ENCODE measurements around the gene ELL2. TPM values are rescaled to one million over a fixed set of nuclear protein-coding genes. Genes with fewer than 3 reads are reported as not detected.

ELL2 gene
- total and polyA plus RNA-seq, 2 donors (not counting 1 experiment from before 2014, with no cell fraction given): 7.2 to 27.0 TPM

DNA sequence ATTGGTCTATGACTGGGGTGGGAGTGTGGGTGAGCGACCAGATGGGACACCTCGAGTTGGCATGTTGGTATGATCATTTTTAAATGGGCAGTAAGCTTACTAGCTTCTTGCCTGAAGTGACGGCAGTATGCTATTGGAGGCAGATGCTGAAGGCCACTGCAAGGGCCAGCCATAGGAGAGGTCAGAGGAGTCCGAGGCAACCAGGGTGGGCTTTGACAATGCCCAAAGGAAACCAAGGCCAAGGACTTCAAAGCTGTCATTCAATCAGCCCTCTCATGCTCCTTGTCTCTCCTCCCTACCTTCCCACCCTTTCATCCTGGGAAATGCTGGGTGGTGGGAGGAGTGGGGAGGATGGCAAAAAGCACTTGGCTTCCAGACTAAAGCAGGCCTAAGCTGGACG is 82.0 kb downstream of the ELL2 start:
- intact Hi-C loops (cut with micrococcal nuclease): no loop called here
- ATAC-seq (ENCODE audit: low read depth): no peak

More for the DNA sequence above, 82.0 kb downstream of the ELL2 start:
- Histone ChIP-seq H3K36me3 (replicated peaks in 1 of 2; ENCODE audit: control extremely low read depth in 1 of 2, control insufficient read depth in 1 of 2, extremely low read depth in 1 of 2, insufficient read depth in 2 of 2, low read length in 1 of 2) (no peaks in the 10 kb centered on the region), H2AFZ (ENCODE audit: insufficient read depth, low read depth, low read length, poor library complexity, severe bottlenecking) (no peak overlapping the region), H3K27ac (ENCODE audit: low read length in 2 of 2) (no peak overlapping the region), H3K9ac (ENCODE audit: low read length) (no peak overlapping the region), H3K9me3 (ENCODE audit: control extremely low read depth in 1 of 3, control insufficient read depth in 2 of 3, insufficient read depth in 1 of 3, low read length in 2 of 3) (no peaks in the 10 kb centered on the region), H3K79me2 (ENCODE audit: control insufficient read depth, insufficient read depth, low read length) (no peaks in the 10 kb centered on the region), H4K20me1 (ENCODE audit: control insufficient read depth, insufficient read depth, low read length, poor library complexity, severe bottlenecking) (no peaks in the 10 kb centered on the region), H3K27me3 (replicated peaks in 1 of 4; ENCODE audit: control extremely low read depth in 1 of 4, control insufficient read depth in 3 of 4, insufficient read depth in 4 of 4, low read length in 3 of 4) (no peaks in the 10 kb centered on the region), H3K4me1 (ENCODE audit: control insufficient read depth in 2 of 2, insufficient read depth in 2 of 2, low read length in 2 of 2) (peaks cover 6 to 14% of the 10 kb centered on the region in 2 donors), H3K4me3 (ENCODE audit: control extremely low read depth in 1 of 5, extremely low read depth in 1 of 5, insufficient read depth in 1 of 5, low read depth in 2 of 5, low read length in 4 of 5) (no peak overlapping the region), H3K4me2 (replicated peaks; ENCODE audit: low read depth, low read length, poor library complexity, severe bottlenecking) (no peak overlapping the region)
- peaks cover 17% of the 10 kb centered on the region for H3K4me1 Mint-ChIP-seq
- WGBS (ENCODE audit: insufficient coverage): 98% methylated on average over 5 of the region's 5 CpGs
- no peaks in the 10 kb centered on the region for H3K9me3 Mint-ChIP-seq (ENCODE audit: insufficient read depth)
- no peak overlapping the region for H3K4me3 Mint-ChIP-seq
- no peak for TF ChIP-seq EZH2 (IDR thresholded peaks at IDR 0.05; ENCODE audit: borderline replicate concordance, insufficient read depth, low read depth, low read length, poor library complexity, severe bottlenecking)
- TF ChIP-seq, protein P1, sequence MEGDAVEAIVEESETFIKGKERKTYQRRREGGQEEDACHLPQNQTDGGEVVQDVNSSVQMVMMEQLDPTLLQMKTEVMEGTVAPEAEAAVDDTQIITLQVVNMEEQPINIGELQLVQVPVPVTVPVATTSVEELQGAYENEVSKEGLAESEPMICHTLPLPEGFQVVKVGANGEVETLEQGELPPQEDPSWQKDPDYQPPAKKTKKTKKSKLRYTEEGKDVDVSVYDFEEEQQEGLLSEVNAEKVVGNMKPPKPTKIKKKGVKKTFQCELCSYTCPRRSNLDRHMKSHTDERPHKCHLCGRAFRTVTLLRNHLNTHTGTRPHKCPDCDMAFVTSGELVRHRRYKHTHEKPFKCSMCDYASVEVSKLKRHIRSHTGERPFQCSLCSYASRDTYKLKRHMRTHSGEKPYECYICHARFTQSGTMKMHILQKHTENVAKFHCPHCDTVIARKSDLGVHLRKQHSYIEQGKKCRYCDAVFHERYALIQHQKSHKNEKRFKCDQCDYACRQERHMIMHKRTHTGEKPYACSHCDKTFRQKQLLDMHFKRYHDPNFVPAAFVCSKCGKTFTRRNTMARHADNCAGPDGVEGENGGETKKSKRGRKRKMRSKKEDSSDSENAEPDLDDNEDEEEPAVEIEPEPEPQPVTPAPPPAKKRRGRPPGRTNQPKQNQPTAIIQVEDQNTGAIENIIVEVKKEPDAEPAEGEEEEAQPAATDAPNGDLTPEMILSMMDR (IDR thresholded peaks at IDR 0.05): no peak
- no peaks in the 10 kb centered on the region for H3K27me3 Mint-ChIP-seq
- no peak overlapping the region for H3K27ac Mint-ChIP-seq
- CTCF ChIA-PET: interaction anchor here (0.6 to 2.1 kb wide), 3 partner anchors 18 to 781 kb away, joined by 3 to 8 read pairs (median 4); no protein-coding TSS in a partner anchor
- no peak for DNase-seq
- POLR2A ChIA-PET: no interaction called here
